Osteoblast (primary cell): ENCODE data around the gene SSBP2. TPM values are rescaled to one million over a fixed set of nuclear protein-coding genes. Genes with fewer than 3 reads are reported as not detected.

ENCODE experiments used
- DNase-seq: peaks from one replicate; pipeline ENCODE4 v3.0.0; 2011; ENCODE audit warnings: low spot score, mixed read lengths; ENCODE audit not compliant: insufficient read length; ENCODE audit errors: missing footprints
- H2AFZ ChIP-seq: 2 replicates; pipeline ENCODE4 v1.6.0; 2011; ENCODE audit warnings: mild to moderate bottlenecking, low read length
- H3K27ac ChIP-seq: 2 replicates; pipeline ENCODE4 v1.5.1; 2011; ENCODE audit warnings: mild to moderate bottlenecking, low read depth, low read length, moderate library complexity
- H3K27me3 ChIP-seq: 2 replicates; pipeline ENCODE4 v1.6.0; 2012; ENCODE audit warnings: mild to moderate bottlenecking, control low read depth, inconsistent platforms, low read length, moderate library complexity; ENCODE audit not compliant: insufficient read depth
- H3K36me3 ChIP-seq: 2 replicates; pipeline ENCODE4 v1.5.1; 2011; ENCODE audit warnings: mild to moderate bottlenecking, low read length, control low read depth, moderate library complexity; ENCODE audit not compliant: insufficient read depth
- H3K4me1 ChIP-seq: 2 replicates; pipeline ENCODE4 v1.5.1; 2011; ENCODE audit warnings: mild to moderate bottlenecking, low read length, control low read depth, moderate library complexity; ENCODE audit not compliant: insufficient read depth
- H3K4me2 ChIP-seq: 2 replicates; pipeline ENCODE4 v1.6.0; 2011; ENCODE audit warnings: mild to moderate bottlenecking, low read length; ENCODE audit not compliant: insufficient read depth
- H3K4me3 ChIP-seq: fragments of 200-600 bp; sonication (generic); 3 replicates; pipeline ENCODE4 v1.5.1; 2012; ENCODE audit warnings: mild to moderate bottlenecking, low read length, inconsistent platforms; ENCODE audit not compliant: insufficient read depth
- H3K79me2 ChIP-seq: 2 replicates; pipeline ENCODE4 v1.6.0; 2012; ENCODE audit warnings: mild to moderate bottlenecking, low read length, control low read depth, inconsistent platforms; ENCODE audit not compliant: insufficient read depth
- H3K9me3 ChIP-seq: 2 replicates; pipeline ENCODE4 v1.5.1; 2011; ENCODE audit warnings: low read depth, low read length, control low read depth
- H4K20me1 ChIP-seq: 2 replicates; pipeline ENCODE4 v1.6.0; 2012; ENCODE audit warnings: mild to moderate bottlenecking, low read length, control low read depth; ENCODE audit not compliant: insufficient read depth
- CTCF ChIP-seq: IDR thresholded peaks from 2 replicates; pipeline ENCODE4 v1.5.1; 2011; ENCODE audit warnings: mild to moderate bottlenecking, low read depth, low read length, moderate library complexity; ENCODE audit errors: extremely low read depth
- total RNA-seq: library from RNA; depleted of rRNA; stranded (reverse); fragments of >200 nt; gene quantifications from 2 replicates; pipeline ENCODE4 v1.2.3, GENCODE V29; 2012

SSBP2 gene
- total RNA-seq, 1 donor, result 18.1 TPM

- H3K9me3 ChIP-seq, result no peaks in the 10 kb centered on the region
- no peak for TF ChIP-seq CTCF
- H3K27me3 ChIP-seq, result no peaks in the 10 kb centered on the region
- peaks cover 2% of the 10 kb centered on the region for H3K79me2 ChIP-seq
- no peak for DNase-seq
- H3K4me3 ChIP-seq, result no peak overlapping the region
- no peaks in the 10 kb centered on the region for H4K20me1 ChIP-seq
- no peak overlapping the region for H3K4me2 ChIP-seq
- H2AFZ ChIP-seq, result no peak overlapping the region
- H3K27ac ChIP-seq, result no peak overlapping the region
- H3K4me1 ChIP-seq, result no peaks in the 10 kb centered on the region
- no peaks in the 10 kb centered on the region for H3K36me3 ChIP-seq
Measured at GRCh38 chr5:81657386-81657785, 93.5 kb downstream of the SSBP2 start.

GRCh38 chr5:81656783-81657182 is 94.1 kb downstream of the SSBP2 start:
- Histone ChIP-seq H4K20me1 (no peaks in the 10 kb centered on the region), H3K27me3 (no peaks in the 10 kb centered on the region), H2AFZ (no peak overlapping the region), H3K4me1 (no peaks in the 10 kb centered on the region), H3K36me3 (no peaks in the 10 kb centered on the region), H3K9me3 (no peaks in the 10 kb centered on the region), H3K4me2 (no peak overlapping the region), H3K4me3 (no peak overlapping the region), H3K79me2 (peaks cover 2% of the 10 kb centered on the region), H3K27ac (no peak overlapping the region)
- no peak for DNase-seq
- TF ChIP-seq CTCF, result no peak

- Histone ChIP-seq H3K4me2 (no peak overlapping the region), H3K79me2 (no peaks in the 10 kb centered on the region), H3K9me3 (no peaks in the 10 kb centered on the region), H2AFZ (no peak overlapping the region), H3K4me3 (no peak overlapping the region), H4K20me1 (no peaks in the 10 kb centered on the region), H3K27me3 (no peaks in the 10 kb centered on the region), H3K27ac (no peak overlapping the region), H3K36me3 (no peaks in the 10 kb centered on the region), H3K4me1 (no peaks in the 10 kb centered on the region)
- TF ChIP-seq CTCF, result no peak
- DNase-seq, result no peak
Measured at GRCh38 chr5:81650987-81651386, 99.9 kb downstream of the SSBP2 start.

GRCh38 chr5:81646469-81646995 is 104.4 kb downstream of the SSBP2 start:
- no peak for DNase-seq
- H3K4me1 ChIP-seq, result peaks cover 2% of the 10 kb centered on the region
- H2AFZ ChIP-seq, result no peak overlapping the region
- no peak overlapping the region for H3K4me2 ChIP-seq
- H3K9me3 ChIP-seq, result no peaks in the 10 kb centered on the region
- no peak for TF ChIP-seq CTCF
- no peaks in the 10 kb centered on the region for H3K79me2 ChIP-seq
- no peak overlapping the region for H3K4me3 ChIP-seq
- H4K20me1 ChIP-seq, result no peaks in the 10 kb centered on the region
- H3K27ac ChIP-seq, result no peak overlapping the region
- no peaks in the 10 kb centered on the region for H3K27me3 ChIP-seq
- H3K36me3 ChIP-seq, result no peaks in the 10 kb centered on the region
